Kidney epithelial cell (primary cell): ENCODE results near the gene STK11. TPM values are rescaled to one million over a fixed set of nuclear protein-coding genes. Genes with fewer than 3 reads are reported as not detected.

Experiments
- DNase-seq: peaks from one replicate; pipeline ENCODE4 v3.0.0-alpha.2; 2010; ENCODE audit warnings: low read depth
- H3K27me3 ChIP-seq: 2 replicates; pipeline ENCODE4 v1.6.0; 2011; ENCODE audit warnings: low read length; ENCODE audit not compliant: control insufficient read depth, insufficient read depth
- H3K36me3 ChIP-seq: 2 replicates; pipeline ENCODE4 v1.5.1; 2011; ENCODE audit warnings: low read length; ENCODE audit not compliant: control insufficient read depth, insufficient read depth
- H3K4me3 ChIP-seq: 2 replicates; pipeline ENCODE4 v1.5.1; 2011; ENCODE audit warnings: low read depth, mild to moderate bottlenecking, control low read depth, low read length
- CTCF ChIP-seq: IDR thresholded peaks from 2 replicates; pipeline ENCODE4 v1.5.1; 2011; ENCODE audit warnings: mild to moderate bottlenecking, moderate library complexity, low read length, control low read depth, inconsistent platforms; ENCODE audit not compliant: insufficient read depth, poor library complexity, severe bottlenecking
- total RNA-seq: library from RNA; depleted of rRNA; stranded (reverse); fragments of >200 nt; gene quantifications from 2 replicates; pipeline ENCODE4 v1.2.3, GENCODE V29; 2015

Gene STK11
- total RNA-seq, 1 donor from 2014 or later, result 78.3 TPM

GRCh38 chr19:1219786-1220476, 14.4 kb downstream of the STK11 start:
- Histone ChIP-seq H3K36me3 (no peaks in the 10 kb centered on the region), H3K27me3 (no peaks in the 10 kb centered on the region), H3K4me3 (no peak overlapping the region)
- no peak for TF ChIP-seq CTCF
- no peak for DNase-seq

GRCh38 chr19:1220477-1220930, 14.9 kb downstream of the STK11 start:
- no peaks in the 10 kb centered on the region for H3K27me3 ChIP-seq
- no peaks in the 10 kb centered on the region for H3K36me3 ChIP-seq
- DNase-seq, result no peak
- peak; percentile 17 for TF ChIP-seq CTCF
- no peak overlapping the region for H3K4me3 ChIP-seq

- no peaks in the 10 kb centered on the region for H3K27me3 ChIP-seq
- H3K36me3 ChIP-seq, result no peaks in the 10 kb centered on the region
- no peak for DNase-seq
- no peak overlapping the region for H3K4me3 ChIP-seq
- peak; percentile 64 for TF ChIP-seq CTCF
Measured at GRCh38 chr19:1220976-1221903, 15.7 kb downstream of the STK11 start.

GRCh38 chr19:1221904-1222255, 16.3 kb downstream of the STK11 start:
- no peak for TF ChIP-seq CTCF
- DNase-seq, result no peak
- Histone ChIP-seq H3K27me3 (no peaks in the 10 kb centered on the region), H3K4me3 (no peak overlapping the region), H3K36me3 (no peaks in the 10 kb centered on the region)

- H3K4me3 ChIP-seq, result no peak overlapping the region
- no peaks in the 10 kb centered on the region for H3K36me3 ChIP-seq
- H3K27me3 ChIP-seq, result no peaks in the 10 kb centered on the region
- DNase-seq, result no peak
- no peak for TF ChIP-seq CTCF
Measured at GRCh38 chr19:1222394-1222793, 16.8 kb downstream of the STK11 start.
